ENCODE measurements around the gene ELF2.

ELF2 gene

GRCh38 chr4:139196462-139196861 is 19.4 kb upstream of the ELF2 start:
- no peak overlapping the region for H3K4me2 ChIP-seq
- H4K20me1 ChIP-seq (ENCODE audit: insufficient read depth): no peaks in the 10 kb centered on the region
- no peaks in the 10 kb centered on the region for H3K27me3 ChIP-seq (ENCODE audit: insufficient read depth, low read depth)
- no peak for TF ChIP-seq CTCF (conservative IDR thresholded peaks at IDR 0.05; ENCODE audit: low read depth, low read length)
- no peak overlapping the region for H3K27ac ChIP-seq
- H3K4me1 ChIP-seq (ENCODE audit: low read depth, poor library complexity, severe bottlenecking): peaks cover 25% of the 10 kb centered on the region
- no peaks in the 10 kb centered on the region for H3K79me2 ChIP-seq (ENCODE audit: insufficient read depth, low read depth)
- no peak overlapping the region for H2AFZ ChIP-seq (ENCODE audit: low read depth)
- no peaks in the 10 kb centered on the region for H3K36me3 ChIP-seq (ENCODE audit: insufficient read depth)
- no peak overlapping the region for H3K4me3 ChIP-seq (IDR thresholded peaks at IDR 0.05; ENCODE audit: insufficient read depth, low read depth, low read length)
- H3K9ac ChIP-seq: no peak overlapping the region

GRCh38 chr4:139191373-139191772 is 14.4 kb upstream of the ELF2 start:
- H4K20me1 ChIP-seq (ENCODE audit: insufficient read depth): no peaks in the 10 kb centered on the region
- H3K36me3 ChIP-seq (ENCODE audit: insufficient read depth): no peaks in the 10 kb centered on the region
- H3K4me2 ChIP-seq: peak overlapping the region; percentile 66
- TF ChIP-seq CTCF (conservative IDR thresholded peaks at IDR 0.05; ENCODE audit: low read depth, low read length): no peak
- peak overlapping the region; percentile 60 for H2AFZ ChIP-seq (ENCODE audit: low read depth)
- H3K79me2 ChIP-seq (ENCODE audit: insufficient read depth, low read depth): no peaks in the 10 kb centered on the region
- H3K9ac ChIP-seq: peak overlapping the region; percentile 17; the same call in 1 of the 2 replicates
- H3K27ac ChIP-seq: peak overlapping the region; percentile 59
- no peak overlapping the region for H3K4me3 ChIP-seq (IDR thresholded peaks at IDR 0.05; ENCODE audit: insufficient read depth, low read depth, low read length)
- H3K4me1 ChIP-seq (ENCODE audit: low read depth, poor library complexity, severe bottlenecking): peaks cover 37% of the 10 kb centered on the region
- no peaks in the 10 kb centered on the region for H3K27me3 ChIP-seq (ENCODE audit: insufficient read depth, low read depth)

- peaks cover 50% of the 10 kb centered on the region for H3K4me1 ChIP-seq (ENCODE audit: low read depth, poor library complexity, severe bottlenecking)
- no peaks in the 10 kb centered on the region for H3K79me2 ChIP-seq (ENCODE audit: insufficient read depth, low read depth)
- no peak overlapping the region for H3K27ac ChIP-seq
- no peaks in the 10 kb centered on the region for H3K36me3 ChIP-seq (ENCODE audit: insufficient read depth)
- H2AFZ ChIP-seq (ENCODE audit: low read depth): no peak overlapping the region
- no peaks in the 10 kb centered on the region for H4K20me1 ChIP-seq (ENCODE audit: insufficient read depth)
- H3K9ac ChIP-seq: no peak overlapping the region
- no peak overlapping the region for H3K4me2 ChIP-seq
- TF ChIP-seq CTCF (conservative IDR thresholded peaks at IDR 0.05; ENCODE audit: low read depth, low read length): no peak
- H3K4me3 ChIP-seq (IDR thresholded peaks at IDR 0.05; ENCODE audit: insufficient read depth, low read depth, low read length): no peak overlapping the region
- no peaks in the 10 kb centered on the region for H3K27me3 ChIP-seq (ENCODE audit: insufficient read depth, low read depth)
Observed at GRCh38 chr4:139189972-139190371, 13.0 kb upstream of the ELF2 start.

- Histone ChIP-seq H3K9ac (no peak overlapping the region; the same call in 1 of the 2 replicates), H3K27me3 (ENCODE audit: insufficient read depth, low read depth) (no peaks in the 10 kb centered on the region), H3K4me1 (ENCODE audit: low read depth, poor library complexity, severe bottlenecking) (peaks cover 56% of the 10 kb centered on the region), H4K20me1 (ENCODE audit: insufficient read depth) (no peaks in the 10 kb centered on the region), H3K4me3 (IDR thresholded peaks at IDR 0.05; ENCODE audit: insufficient read depth, low read depth, low read length) (no peak overlapping the region), H3K4me2 (peak overlapping the region; percentile 63; the same call in 1 of the 2 replicates), H3K27ac (peak overlapping the region; percentile 51; the same call in 1 of the 2 replicates), H3K79me2 (ENCODE audit: insufficient read depth, low read depth) (no peaks in the 10 kb centered on the region), H3K36me3 (ENCODE audit: insufficient read depth) (no peaks in the 10 kb centered on the region), H2AFZ (ENCODE audit: low read depth) (peak overlapping the region; percentile 56; the same call in 1 of the 2 replicates)
- TF ChIP-seq CTCF (conservative IDR thresholded peaks at IDR 0.05; ENCODE audit: low read depth, low read length): no peak
Observed at GRCh38 chr4:139189417-139189749, 12.4 kb upstream of the ELF2 start.

All from KMS-11 (cell line).